GM15510 (cell line): ENCODE results near the gene ZFAND3.

Experiments
- POLR2A ChIP-seq: IDR thresholded peaks from 3 replicates; pipeline ENCODE4 v1.6.1; 2011; ENCODE audit warnings: borderline replicate concordance; ENCODE audit not compliant: insufficient read length; ENCODE audit errors: extremely low read depth

The ZFAND3 gene

GRCh38 chr6:37864250-37864649 lies 44.7 kb downstream of the ZFAND3 start:
- TF ChIP-seq POLR2A = no peak

GRCh38 chr6:37865504-37865903 lies 46.0 kb downstream of the ZFAND3 start:
- no peak for TF ChIP-seq POLR2A

- no peak for TF ChIP-seq POLR2A
Observed at GRCh38 chr6:37866590-37867507, 47.3 kb downstream of the ZFAND3 start.

- TF ChIP-seq POLR2A = no peak
Observed at GRCh38 chr6:37867756-37868446, 48.4 kb downstream of the ZFAND3 start.

GRCh38 chr6:37868447-37868825 lies 48.9 kb downstream of the ZFAND3 start:
- no peak for TF ChIP-seq POLR2A

GRCh38 chr6:37871616-37872372 lies 52.3 kb downstream of the ZFAND3 start:
- TF ChIP-seq POLR2A = no peak

- no peak for TF ChIP-seq POLR2A
Observed at GRCh38 chr6:37872373-37872745, 52.8 kb downstream of the ZFAND3 start.

GRCh38 chr6:37874726-37875125 lies 55.2 kb downstream of the ZFAND3 start:
- TF ChIP-seq POLR2A = no peak

- no peak for TF ChIP-seq POLR2A
Observed at GRCh38 chr6:37875561-37876309, 56.2 kb downstream of the ZFAND3 start.

- no peak for TF ChIP-seq POLR2A
Observed at GRCh38 chr6:37876843-37877242, 57.3 kb downstream of the ZFAND3 start.

- TF ChIP-seq POLR2A = no peak
Observed at GRCh38 chr6:37877373-37878149, 58.0 kb downstream of the ZFAND3 start.

- no peak for TF ChIP-seq POLR2A
Observed at GRCh38 chr6:37878150-37878710, 58.7 kb downstream of the ZFAND3 start.

GRCh38 chr6:37882292-37882691 lies 62.8 kb downstream of the ZFAND3 start:
- no peak for TF ChIP-seq POLR2A
